Astrocyte (in vitro differentiated cells and primary cell): ENCODE data around the gene RBP4.

Experiments used
- EZH2 ChIP-seq: IDR thresholded peaks from 2 replicates; pipeline ENCODE4 v1.6.1; 2012; ENCODE audit warnings: mild to moderate bottlenecking, low read length, inconsistent platforms; ENCODE audit not compliant: insufficient read depth
- TF ChIP-seq, protein P1 (sequence below): IDR thresholded peaks from 2 replicates; pipeline ENCODE4 v1.5.1; 2011; ENCODE audit warnings: low read depth, mild to moderate bottlenecking, inconsistent platforms, low read length, moderate library complexity; ENCODE audit not compliant: insufficient read depth

- TF ChIP-seq, protein P1, sequence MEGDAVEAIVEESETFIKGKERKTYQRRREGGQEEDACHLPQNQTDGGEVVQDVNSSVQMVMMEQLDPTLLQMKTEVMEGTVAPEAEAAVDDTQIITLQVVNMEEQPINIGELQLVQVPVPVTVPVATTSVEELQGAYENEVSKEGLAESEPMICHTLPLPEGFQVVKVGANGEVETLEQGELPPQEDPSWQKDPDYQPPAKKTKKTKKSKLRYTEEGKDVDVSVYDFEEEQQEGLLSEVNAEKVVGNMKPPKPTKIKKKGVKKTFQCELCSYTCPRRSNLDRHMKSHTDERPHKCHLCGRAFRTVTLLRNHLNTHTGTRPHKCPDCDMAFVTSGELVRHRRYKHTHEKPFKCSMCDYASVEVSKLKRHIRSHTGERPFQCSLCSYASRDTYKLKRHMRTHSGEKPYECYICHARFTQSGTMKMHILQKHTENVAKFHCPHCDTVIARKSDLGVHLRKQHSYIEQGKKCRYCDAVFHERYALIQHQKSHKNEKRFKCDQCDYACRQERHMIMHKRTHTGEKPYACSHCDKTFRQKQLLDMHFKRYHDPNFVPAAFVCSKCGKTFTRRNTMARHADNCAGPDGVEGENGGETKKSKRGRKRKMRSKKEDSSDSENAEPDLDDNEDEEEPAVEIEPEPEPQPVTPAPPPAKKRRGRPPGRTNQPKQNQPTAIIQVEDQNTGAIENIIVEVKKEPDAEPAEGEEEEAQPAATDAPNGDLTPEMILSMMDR = no peak
- no peak for TF ChIP-seq EZH2
Measured at GRCh38 chr10:93552780-93553179, 48.3 kb downstream of the RBP4 start.
